ENCODE results near the gene OR2T8. TPM values are rescaled to one million over a fixed set of nuclear protein-coding genes. Genes with fewer than 3 reads are reported as not detected.
A peak's percentile ranks its signal among the peaks of the same experiment; 100 is the strongest.

The OR2T8 gene
- total RNA-seq, 1 donor from 2014 or later, result not detected

GRCh38 chr1:247914941-247915662 lies 5.0 kb upstream of the OR2T8 start:
- peak; percentile 43 for ATAC-seq
- H3K27ac ChIP-seq, result no peak overlapping the region
- intact Hi-C loops (cut with DNase I), result no loop called here
- no peaks in the 10 kb centered on the region for H3K4me1 ChIP-seq
- no peaks in the 10 kb centered on the region for H3K9me3 ChIP-seq
- no peak overlapping the region for H3K4me3 ChIP-seq
- no peak for TF ChIP-seq CTCF (IDR thresholded peaks at IDR 0.05)
- no peak for DNase-seq
- no peaks in the 10 kb centered on the region for H3K27me3 ChIP-seq
- no peaks in the 10 kb centered on the region for H3K36me3 ChIP-seq

GRCh38 chr1:247923941-247924340 lies 3.9 kb downstream of the OR2T8 start:
- DNase-seq (no peak), ATAC-seq (no peak)
- Histone ChIP-seq H3K9me3 (no peaks in the 10 kb centered on the region), H3K4me3 (no peak overlapping the region), H3K36me3 (no peaks in the 10 kb centered on the region), H3K27me3 (no peaks in the 10 kb centered on the region), H3K27ac (no peak overlapping the region), H3K4me1 (no peaks in the 10 kb centered on the region)
- intact Hi-C loops (cut with DNase I), result no loop called here
- no peak for TF ChIP-seq CTCF (IDR thresholded peaks at IDR 0.05)

- no peak within 1 kb of the TSS for H3K4me3 ChIP-seq
- no peaks in the 10 kb centered on the region for H3K36me3 ChIP-seq
- no peak for TF ChIP-seq CTCF (IDR thresholded peaks at IDR 0.05)
- intact Hi-C loops (cut with DNase I), result no loop called here
- H3K27me3 ChIP-seq, result no peaks in the 10 kb centered on the region
- no peak within 1 kb of the TSS for H3K27ac ChIP-seq
- no peak for DNase-seq
- no peaks in the 10 kb centered on the region for H3K4me1 ChIP-seq
- no peak for ATAC-seq
- H3K9me3 ChIP-seq, result no peaks in the 10 kb centered on the region
Observed at GRCh38 chr1:247924868-247925267, 4.8 kb downstream of the OR2T8 start, which contains the start of gene OR2AJ1. OR2AJ1 (plus strand) TSS chr1:247924889; CDS start chr1:247933769, 8,880 bp downstream.

GRCh38 chr1:247933989-247934388 lies 13.9 kb downstream of the OR2T8 start:
- intact Hi-C loops (cut with DNase I), result no loop called here
- no peak for ATAC-seq

GRCh38 chr1:247935781-247936180 lies 15.7 kb downstream of the OR2T8 start:
- Histone ChIP-seq H3K27me3 (no peaks in the 10 kb centered on the region), H3K36me3 (no peaks in the 10 kb centered on the region), H3K9me3 (no peaks in the 10 kb centered on the region), H3K27ac (no peak overlapping the region), H3K4me1 (no peaks in the 10 kb centered on the region), H3K4me3 (no peak overlapping the region)
- no peak for TF ChIP-seq CTCF (IDR thresholded peaks at IDR 0.05)
- DNase-seq (no peak), ATAC-seq (no peak)
- intact Hi-C loops (cut with DNase I), result no loop called here

More at GRCh38 chr1:247933989-247934388, 13.9 kb downstream of the OR2T8 start:
- no peak overlapping the region for H3K27ac ChIP-seq
- no peak for TF ChIP-seq CTCF (IDR thresholded peaks at IDR 0.05)
- no peak overlapping the region for H3K4me3 ChIP-seq
- no peaks in the 10 kb centered on the region for H3K4me1 ChIP-seq
- no peak for DNase-seq
- no peaks in the 10 kb centered on the region for H3K36me3 ChIP-seq
- H3K9me3 ChIP-seq, result no peaks in the 10 kb centered on the region
- H3K27me3 ChIP-seq, result no peaks in the 10 kb centered on the region

Measured in upper lobe of right lung (tissue), 1 donor.